Kidney glomerular epithelial cell (primary cell): ENCODE data around the gene PSMD1.

Source experiments
- DNase-seq: peaks from one replicate; lab custom pipeline; 2025; lab: John Stamatoyannopoulos, UW

PSMD1 gene

DNA sequence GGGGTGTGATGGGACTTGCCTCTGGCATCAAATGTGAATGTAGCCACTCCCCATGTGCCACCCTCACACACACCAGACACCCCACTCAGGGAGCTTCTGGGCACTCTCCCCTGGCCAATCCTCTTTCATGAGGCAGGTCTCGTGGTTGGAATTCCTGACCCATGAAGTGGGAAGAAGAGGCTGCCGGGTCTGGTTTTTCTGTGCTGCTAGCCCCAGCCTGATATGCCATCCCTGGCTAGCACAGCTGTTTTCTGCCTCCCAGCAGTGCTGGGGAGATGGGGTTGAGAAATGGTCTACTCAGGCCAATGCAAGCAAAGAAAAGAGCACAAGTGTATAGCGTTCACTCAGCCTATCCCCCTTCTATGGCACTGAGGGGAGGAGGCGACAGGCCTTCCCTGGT lies 20.5 kb upstream of the PSMD1 start:
- no peak for DNase-seq

DNA sequence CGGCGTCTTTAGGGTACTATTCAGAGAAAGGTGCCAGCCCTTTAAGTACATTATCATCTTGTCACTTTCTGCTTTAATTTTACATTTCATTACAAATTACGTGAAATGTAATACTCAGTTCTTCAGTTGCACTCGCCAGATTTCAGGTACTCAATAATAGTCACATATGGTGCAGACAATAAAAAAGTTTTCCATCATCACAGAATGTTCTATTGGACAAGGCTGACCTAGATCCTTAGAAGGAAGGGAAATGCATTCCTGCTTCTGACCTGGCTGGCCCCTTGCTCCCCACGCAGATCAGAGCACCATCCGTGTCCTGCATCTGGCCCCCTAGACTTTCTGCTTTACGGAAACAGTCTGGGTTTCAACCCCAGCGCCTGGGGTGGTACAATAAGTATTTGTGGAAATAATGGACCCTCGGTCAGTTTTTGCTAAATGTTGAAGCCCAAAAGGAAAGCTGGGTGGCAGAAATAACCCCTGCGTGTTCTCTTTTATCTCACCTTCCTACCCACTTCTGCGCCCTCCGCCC lies 20.0 kb upstream of the PSMD1 start:
- DNase-seq: no peak

DNA sequence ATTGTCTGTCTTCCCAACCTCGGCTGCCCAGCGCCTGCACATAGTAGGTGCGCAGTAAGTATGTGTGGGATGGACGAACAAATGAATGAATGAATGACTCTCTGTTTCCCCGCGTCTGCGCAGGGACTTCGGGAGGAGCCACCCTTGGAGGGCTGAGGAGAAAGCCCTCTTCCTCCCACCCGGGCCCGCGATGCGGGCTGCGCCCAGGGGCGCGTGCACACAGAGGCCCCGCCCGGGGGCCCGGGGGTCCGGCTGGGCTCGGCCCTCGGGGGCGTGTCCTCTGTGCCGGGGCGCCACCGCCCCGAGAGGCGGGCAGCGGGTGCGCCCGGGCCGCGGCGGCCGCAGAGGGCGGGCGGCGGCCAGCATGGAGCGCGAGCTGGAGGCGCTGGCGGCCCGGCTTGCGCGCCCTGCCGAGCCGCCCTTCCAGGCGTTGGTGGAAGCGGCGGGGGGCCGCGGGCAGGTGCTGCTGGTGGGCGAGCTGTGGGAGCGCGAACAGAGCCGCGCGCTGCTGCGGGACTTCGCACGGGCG lies 19.4 kb upstream of the PSMD1 start, which contains the start of gene C2orf72:
TSS of gene C2orf72 (plus strand) at position 322 of the 529 bp plus-strand sequence. CDS start at position 365, 43 bp downstream.
- no peak for DNase-seq

DNA sequence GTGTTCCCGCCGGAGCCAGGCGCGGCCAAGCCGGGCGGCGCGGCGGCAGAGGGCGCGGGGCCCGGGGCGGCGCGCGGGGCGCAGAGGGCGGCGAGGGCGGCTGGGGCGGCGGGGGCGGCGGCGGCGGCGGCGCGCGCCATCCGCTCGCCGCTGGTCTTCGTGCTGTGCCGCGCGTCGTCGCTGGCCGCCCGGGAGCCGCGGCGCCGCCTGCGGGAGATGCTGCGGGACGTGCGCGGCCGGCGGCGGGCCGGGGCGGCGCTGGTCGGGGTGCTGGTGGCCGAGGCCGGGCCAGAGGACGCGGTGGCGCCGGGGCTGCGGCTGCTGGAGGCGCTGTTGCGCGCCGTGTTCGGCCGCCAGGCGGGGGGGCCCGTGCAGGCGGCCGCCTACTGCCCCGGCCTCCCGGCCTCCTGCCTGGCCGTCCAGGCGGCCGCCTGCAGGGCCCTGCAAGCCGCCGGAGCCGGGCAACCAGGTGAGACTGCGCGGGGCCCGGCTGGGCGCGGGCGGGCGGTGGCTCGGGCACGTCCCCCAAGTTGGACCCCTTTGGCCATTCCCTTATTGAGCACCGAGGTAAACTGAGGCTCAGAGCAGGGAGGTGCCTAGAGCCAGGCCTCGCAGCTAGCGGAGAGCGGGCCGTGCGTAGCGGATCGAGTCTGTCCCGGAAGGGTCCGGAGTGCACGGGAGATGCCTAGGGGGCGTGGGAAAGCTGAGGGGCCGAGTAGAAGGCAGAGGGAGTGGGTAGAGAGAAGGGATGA lies 18.8 kb upstream of the PSMD1 start:
- peak; percentile 6 for DNase-seq

DNA sequence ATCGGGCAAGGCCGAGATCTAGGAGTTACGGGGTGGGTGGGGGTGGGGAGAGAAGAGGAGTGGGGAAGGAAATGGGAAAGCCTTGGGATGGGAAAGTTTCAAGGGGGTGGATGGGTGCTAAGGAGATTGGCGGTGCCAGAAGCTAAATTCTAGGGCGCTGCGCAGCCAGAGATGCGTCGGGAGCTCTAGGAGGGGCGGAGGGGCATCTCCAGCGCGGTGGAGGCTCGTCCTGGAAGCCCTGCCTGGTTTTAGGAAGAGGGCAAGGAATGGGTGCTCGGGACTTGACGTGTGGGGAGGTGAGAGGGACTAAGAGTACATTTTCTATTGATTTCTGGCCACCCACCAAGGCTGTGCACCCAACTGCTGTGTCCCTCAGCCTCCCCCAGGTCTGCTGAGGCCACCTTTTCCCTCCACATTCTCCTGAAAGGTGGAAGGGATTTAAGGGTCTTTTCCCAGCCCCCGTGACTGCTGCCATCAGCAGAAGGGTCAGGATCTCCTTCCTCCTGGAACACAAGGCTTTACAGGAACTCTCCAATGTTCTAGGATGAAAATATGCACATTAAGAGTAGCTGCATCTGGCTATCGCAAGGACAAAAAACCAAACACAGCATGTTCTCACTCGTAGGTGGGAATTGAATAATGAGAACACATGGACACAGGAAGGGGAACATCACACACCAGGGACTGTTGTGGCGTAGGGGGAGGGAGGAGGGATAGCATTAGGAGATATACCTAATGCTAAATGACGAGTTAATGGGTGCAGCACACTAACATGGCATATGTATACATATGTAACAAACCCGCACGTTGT lies 18.0 kb upstream of the PSMD1 start:
- DNase-seq: no peak

DNA sequence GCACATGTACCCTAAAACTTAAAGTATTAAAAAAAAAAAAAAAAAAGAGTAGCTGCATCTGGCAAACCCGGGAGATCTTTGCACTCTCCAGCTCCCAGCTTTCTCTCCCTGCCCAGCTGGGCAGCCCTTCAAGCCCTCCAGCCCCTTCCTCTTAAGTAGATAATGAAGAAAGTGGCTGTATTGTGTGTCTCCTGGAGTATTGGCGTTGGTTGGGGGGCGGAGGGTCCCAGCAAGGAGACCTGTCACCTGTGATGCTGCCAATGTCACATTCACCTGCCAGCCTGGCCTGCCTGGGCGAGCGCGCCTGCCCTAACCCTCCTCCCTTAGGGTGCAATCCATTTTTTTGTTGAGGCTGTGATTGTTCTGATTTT lies 17.4 kb upstream of the PSMD1 start:
- no peak for DNase-seq

DNA sequence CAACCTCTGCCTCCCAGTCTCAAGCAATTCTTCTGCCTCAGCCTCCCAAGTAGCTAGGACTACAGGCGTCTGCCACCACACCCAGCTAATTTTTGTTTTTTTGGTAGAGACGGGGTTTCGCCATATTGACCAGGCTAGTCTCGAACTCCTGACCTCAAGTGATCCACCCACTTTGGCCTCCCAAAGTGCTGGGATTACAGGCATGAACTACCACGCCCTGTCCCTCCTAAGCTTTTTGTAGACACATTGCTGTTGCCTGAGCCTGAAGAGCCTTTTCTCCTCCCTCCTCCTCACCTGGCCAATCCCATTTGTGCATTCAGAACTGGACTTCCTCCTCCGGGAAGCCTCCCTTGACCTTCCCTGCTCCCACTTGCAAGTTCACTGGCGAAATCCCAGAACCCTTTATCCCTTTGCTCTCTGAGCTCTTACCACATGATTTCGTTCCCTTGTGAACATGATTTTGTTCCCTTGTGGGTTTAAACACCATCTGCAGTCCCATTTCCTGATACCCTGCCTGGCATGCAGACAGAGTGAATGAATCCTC lies 16.8 kb upstream of the PSMD1 start:
- DNase-seq: no peak

DNA sequence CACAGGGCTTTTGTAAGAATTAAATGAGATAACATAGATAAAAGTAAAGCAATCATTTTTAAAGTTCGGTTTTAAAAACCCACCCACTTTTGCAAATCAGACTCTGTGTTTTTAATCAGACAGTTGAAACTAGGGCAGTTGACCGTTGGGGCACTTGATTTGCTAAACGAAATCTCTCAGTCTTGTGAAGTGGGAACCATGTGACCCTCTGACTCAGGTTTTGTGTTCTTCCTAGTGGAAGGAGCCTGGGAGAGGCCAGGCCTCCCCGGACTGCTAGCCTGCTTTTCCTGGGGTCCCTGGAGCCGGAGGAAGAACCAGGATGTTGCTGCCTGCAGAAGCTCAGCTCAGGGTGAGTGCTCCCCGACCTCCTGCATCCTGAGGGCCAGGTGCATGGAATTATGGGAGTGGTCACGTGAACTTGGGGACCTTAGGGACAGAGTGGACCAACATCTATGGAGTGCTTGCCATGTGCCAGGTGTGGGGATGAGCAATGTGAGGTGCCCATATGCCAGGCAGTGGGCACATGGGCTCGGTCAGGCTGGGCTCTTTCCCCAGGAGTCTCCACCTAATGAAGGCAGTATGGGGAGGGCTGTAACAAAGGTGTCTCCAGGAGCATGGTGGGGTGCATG lies 15.5 kb upstream of the PSMD1 start:
- no peak for DNase-seq

DNA sequence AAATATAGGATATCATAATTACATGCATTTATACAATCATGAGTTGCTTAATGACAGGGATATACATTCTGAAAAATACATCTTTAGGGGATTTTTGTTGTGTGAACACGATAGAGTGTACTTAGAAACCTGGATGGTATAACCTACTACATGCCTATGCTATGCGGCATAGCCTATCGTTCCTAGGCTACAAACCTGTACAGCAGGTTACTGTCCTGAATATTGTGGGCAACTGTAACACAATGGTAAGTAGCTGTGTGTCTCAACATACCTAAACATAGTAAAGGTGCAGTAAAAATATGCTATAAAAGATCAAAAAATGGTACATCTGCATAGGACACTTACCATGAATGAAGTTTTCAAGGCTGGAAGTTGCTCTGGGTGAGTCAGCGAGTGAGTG lies 12.9 kb upstream of the PSMD1 start:
- DNase-seq: no peak

DNA sequence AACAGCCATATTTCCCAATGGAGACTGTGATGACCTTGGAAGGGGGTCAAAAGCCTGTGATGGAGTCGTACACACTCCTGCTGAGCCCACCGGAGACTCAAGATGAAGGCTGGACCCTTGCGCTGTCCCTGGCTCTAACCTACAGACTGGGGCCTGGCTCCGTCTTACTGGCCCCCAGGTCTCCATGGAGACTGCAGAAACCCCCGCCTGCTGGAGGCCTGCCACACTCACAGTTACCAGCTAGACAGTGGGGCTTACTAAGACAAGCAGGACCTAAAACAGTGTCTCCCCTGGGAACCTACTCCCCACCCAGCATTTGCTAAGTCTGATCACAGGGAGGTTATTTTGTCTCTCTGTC lies 9.8 kb upstream of the PSMD1 start:
- no peak for DNase-seq

GRCh38 chr2:231047274-231047922 lies 9.3 kb upstream of the PSMD1 start:
- DNase-seq: no peak

DNA sequence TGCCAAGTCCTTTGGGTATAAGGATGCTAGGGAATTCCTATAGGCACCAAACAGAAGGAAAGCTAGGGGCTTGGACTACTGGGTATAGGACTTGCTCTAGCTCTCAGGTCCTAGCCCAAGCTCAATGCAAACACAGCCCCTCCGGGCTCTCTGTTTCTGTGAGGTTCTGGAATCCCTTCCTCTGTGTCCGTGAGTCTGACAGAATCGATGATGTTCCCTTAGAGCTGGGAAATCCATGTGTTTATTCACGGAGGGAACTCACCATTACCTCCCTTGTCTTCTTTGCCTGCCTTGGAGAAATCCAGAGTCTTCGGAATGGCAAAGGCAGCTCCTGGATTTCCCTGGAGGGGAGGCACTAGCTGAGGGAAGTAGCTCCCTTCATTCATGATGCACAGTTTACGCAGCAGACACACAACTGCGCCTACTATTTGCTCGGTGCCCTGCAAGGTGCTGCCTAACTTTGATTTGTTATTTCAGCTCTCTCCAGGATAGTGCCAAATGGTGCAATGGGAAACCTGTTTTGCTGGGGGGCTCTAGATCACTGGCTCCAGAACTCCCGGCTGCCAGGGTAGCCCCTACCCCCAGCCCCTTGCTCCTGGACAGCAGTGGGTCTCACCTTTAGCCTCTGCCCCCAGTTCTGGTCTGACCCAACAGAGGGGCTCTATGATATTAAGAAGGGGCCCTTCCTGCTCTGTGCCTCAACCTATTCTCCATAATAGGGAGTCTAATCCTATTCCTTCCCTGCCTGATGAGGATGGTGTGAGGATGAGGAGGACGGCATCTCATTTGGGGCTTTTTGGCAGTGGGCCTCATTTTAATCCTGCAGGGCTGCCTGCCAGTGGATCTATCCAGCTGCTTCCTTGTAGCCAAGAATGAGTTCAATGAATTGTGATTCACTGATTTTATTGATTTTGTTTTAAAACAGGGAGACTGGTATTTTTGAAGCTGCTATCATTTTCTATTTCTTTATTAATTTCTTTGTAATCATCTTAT lies 8.4 kb upstream of the PSMD1 start:
- DNase-seq: no peak

DNA sequence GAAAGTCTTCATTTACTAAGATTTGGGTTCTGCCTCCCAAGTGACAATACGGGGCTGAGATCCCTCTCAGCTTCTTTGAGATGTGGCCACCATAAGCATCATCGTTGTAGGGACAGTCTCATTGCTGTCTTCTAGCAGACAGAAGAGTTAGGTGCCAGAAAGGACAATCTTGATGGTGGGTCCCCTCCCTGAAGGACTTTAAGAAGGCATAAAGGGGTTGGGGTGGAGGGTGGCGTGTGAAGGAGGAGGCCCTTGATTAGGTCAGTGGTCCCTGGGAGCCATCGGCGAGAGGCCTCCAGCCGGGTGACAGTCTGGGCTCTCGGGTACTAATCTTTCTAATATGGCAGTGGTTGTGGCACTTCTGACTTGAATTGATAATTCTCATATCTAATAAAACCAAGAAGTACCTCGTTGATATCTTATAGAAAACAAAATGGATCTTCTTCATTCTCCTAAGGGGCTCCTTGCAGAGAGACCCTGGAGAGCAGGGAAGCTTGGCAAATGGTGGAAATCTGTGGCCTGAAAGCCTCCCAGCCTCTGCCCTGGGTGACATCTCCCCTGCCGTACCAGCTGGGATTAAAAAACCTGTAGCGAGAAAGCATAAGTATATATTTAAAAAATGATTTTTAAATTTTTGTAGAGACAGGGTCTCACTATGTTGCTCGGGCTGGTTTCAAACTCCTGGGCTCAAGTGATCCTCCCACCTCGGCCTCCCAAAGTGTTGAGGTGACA lies 7.2 kb upstream of the PSMD1 start:
- DNase-seq: no peak

DNA sequence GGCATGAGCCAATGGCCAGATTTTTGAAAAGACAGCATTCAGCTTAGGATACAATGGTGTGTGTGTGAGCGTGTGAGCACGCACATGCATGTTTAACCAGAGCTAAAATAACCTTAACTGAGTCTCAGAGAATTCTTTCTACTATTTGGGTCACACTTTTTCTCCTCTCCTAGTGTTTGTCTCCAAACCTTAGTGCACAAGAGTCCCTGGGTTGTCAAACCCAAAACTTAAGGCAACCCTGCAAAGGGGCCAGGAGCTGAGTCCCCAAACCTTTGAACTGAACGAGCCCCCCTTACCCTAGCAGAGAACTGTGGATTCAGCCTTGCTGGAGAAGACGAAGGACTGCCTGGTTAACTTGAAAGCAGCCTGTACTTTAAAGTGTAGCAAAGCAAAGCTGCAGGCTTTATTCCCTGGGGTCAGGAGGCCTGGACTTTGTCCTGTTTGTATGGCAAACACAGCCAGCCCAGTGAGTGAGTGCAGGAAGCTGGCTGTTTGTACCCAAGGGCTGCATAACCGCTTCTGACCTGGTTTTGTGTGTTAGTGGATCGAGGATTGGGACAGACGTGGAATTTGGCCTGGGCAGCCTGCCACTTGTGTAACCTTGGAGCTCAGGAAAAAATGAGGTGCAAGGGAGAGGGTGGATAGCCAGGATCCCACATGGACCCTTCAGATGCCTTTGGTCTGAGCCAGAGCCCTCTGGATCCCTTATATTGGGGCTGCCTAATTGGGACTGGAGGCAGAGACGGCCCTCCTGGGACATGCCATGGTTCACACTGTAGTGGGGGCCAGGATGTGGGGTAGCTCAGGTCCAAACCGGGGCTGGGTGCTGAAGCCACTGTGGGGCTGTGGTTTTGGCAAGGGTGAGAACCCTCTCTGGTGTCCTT lies 6.4 kb upstream of the PSMD1 start:
- DNase-seq: no peak

DNA sequence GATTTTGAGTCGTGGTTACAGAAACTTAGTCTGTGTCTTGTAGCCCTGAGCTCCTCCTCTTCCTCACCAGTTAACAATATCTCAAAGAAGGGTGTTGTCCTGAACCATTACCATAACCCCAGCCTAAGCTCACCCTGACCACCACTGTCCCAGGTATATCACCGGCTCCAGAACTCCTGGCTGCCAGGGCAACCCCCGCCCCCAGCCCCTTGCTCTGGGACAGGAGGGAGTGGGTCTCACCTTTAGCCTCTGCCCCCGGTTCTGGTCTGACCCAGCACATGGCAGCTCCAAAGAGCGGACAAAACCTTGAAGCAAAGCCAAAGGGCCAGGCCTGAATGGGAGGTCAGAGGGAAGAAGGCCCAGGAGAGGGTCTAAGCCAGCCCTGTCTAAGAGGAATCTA lies 5.6 kb upstream of the PSMD1 start:
- DNase-seq: no peak

DNA sequence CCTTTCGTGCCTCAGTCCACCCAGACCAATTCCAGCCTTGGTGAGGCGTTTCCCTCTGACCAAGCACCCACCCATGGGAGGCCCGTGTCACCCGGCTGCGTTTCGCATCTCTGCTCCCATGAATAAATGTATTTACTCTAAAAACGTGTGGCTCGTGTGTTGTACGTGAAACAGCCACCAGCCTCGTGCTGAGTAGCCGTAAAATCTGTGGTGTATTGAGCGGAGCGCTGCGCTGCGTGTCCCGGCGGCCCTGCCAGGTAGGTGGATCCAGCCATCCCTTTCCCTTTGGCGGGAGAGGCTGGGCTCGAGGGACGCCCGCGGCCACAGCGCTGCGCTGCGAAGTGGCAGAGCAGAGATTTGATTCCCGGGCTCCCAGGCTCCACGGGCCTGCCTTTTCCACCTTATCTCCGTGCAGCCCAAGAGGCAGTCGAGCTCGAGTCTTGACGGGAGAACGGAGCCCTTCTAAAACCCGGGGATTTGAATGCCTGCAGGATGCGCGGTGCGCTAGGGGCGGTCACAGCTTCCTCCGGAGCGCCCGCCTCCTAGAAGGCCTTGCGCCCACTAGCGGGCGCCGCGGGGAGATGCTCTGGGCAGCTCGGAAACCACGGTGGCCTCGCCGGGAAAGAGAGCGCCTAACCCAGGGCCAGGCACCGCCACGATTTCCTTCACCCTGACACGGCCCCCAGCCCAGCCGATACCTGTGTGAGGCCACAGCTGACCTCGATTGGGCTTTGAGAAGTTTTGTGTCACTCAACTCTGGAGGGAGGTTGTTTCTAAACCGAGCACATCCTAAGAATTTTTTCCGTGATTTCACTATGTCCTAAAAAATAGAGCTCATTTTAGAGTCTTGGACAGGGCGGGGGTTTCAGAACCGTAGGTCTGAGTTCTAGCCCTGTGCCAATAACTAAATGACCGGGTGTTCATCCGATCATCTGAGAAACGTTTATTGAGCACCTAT lies 3.9 kb upstream of the PSMD1 start:
- peak; percentile 59 for DNase-seq

GRCh38 chr2:231053846-231054245 lies 2.8 kb upstream of the PSMD1 start:
- no peak for DNase-seq

- no peak for DNase-seq
Measured at GRCh38 chr2:231057590-231057989, 923 bp downstream of the PSMD1 start.
